ENCODE measurements around the gene PCDHAC1.

The PCDHAC1 gene

DNA sequence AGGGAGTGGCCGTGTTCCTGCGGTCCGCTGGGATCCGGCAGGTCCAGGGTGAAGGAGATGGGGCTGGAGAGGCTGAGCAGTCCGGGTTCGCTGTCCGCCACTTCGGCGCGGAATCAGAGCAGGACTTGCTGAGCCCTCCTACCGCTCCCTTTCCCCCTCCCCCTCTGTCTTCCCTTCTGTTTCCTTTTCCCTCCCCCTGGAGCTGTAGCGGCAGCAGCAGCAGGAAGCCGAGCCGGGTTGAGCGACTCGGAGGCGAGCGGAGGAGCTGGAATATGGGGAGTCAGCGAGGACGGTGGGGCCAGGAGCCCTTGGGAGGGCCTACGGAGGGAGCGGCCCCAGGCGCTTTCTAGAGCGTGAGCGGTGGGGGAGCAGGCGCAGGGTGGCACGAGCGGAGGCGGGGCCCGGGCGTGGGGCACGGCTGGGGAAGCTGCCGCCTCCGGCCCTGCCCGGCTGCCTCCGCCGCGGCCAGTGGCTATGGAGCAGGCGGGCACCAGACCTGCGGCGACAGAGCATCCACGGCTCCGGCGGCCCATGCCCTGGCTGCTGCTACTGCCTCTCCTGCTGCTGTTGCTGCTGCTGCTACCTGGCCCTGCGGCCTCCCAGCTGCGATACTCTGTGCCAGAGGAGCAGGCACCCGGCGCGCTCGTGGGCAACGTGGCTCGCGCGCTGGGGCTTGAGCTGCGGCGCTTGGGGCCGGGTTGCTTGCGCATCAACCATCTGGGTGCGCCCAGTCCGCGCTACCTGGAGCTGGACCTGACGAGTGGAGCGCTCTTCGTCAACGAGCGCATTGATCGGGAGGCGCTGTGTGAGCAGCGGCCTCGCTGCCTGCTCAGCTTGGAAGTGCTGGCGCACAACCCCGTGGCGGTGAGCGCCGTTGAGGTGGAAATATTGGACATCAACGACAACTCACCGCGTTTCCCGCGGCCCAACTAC lies 40.5 kb downstream of the PCDHAC1 start, which contains the start of gene PCDHAC2:
Gene PCDHAC2 (plus strand): TSS at position 184 of the 933 bp plus-strand sequence. CDS start 291 bp downstream, at position 475.
- no peak for DNase-seq (ENCODE audit: low read depth)

DNA sequence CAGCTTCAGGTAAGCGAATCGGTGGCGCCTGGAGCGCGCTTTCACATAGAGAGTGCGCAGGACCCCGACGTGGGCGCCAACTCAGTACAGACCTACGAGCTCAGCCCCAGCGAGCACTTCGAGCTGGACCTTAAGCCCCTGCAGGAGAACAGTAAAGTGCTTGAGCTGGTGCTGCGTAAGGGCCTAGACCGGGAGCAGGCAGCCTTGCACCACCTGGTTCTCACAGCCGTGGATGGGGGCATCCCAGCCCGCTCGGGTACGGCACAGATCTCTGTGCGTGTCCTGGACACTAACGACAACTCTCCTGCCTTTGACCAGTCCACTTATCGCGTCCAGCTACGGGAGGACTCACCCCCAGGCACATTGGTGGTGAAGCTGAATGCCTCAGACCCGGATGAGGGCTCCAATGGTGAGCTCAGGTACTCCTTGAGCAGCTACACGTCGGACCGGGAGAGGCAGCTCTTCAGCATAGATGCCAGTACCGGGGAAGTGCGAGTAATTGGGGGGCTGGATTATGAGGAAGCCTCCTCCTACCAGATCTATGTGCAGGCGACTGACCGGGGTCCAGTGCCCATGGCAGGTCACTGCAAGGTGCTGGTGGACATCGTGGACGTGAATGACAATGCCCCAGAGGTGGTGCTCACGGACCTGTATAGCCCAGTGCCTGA lies 41.3 kb downstream of the PCDHAC1 start:
- DNase-seq (ENCODE audit: low read depth): no peak

DNA sequence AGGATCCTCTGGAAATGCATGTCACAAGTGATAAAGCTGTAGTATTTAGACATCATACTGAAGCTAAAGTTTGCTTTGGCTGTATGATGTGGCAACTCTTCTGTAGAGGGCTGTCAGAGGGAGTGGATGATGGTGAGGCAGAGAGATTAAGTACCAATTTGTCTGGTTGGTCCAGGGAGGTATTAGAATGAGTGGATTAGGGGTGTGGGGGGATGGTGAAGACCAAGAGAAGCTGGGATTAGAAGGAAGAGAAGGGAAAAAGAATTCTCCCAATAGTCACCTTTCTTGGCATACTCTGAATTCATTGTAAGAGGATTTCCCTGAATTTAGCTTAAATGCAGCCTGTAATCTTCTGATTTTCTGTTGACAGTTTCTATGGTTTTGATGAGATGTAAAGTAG lies 43.8 kb downstream of the PCDHAC1 start:
- DNase-seq (ENCODE audit: low read depth): no peak

DNA sequence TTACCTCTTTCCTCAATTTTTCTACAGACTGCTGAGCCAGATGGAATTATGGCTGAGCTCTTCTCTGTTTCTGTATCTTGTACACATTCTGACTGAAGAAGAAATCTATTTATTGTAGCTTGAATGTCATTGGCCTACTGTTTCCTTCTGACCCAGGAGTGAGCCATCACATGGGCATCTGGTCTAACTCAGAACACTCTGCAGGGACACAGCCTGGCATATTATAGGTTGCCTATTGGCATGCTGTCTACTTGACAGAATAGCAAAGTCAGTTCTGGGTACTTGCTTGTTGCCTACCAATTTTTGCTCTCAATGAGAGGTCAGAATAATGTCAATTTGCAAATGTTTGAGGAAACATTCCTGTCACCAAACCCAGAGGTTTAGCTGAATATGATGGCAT lies 47.5 kb downstream of the PCDHAC1 start:
- no peak for DNase-seq (ENCODE audit: low read depth)

DNA sequence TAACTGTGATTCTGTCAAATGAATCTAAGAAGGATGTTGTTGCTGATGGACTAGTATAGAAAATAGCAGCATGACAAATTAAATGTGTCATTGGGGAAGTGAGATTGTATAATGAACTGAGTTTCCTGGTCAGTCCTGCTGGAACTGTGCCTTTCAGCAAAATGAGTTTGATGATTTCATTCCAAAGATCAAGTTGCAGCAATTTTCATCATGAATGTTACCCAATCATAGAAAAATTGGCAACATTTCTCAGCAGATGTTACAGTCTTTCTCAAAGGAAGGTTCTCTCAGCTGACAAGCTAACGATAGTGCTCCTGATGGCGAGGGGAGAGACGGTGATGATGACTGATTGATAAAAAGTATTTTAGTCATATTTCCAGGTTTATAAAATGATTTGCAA lies 50.9 kb downstream of the PCDHAC1 start:
- DNase-seq (ENCODE audit: low read depth): no peak

DNA sequence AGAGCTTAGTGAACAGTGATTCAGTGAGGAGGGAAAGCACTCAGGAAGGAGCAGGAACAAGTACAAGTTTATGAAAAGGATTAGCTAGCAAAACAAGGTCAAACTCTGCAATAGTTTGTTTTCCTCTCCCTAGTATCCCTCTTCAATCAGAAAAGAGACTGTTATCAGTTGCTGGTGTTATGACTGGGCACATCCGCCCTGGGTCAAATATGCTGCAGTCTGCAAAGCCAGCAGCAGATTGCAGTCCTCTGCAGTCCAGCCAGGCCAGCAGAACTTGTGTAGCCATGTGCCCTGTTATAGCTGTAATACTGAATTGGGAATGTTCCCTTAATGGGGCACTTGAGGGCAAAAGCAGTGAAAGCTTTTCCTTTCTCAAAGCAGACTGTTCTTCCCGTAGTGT lies 52.2 kb downstream of the PCDHAC1 start:
- no peak for DNase-seq (ENCODE audit: low read depth)

DNA sequence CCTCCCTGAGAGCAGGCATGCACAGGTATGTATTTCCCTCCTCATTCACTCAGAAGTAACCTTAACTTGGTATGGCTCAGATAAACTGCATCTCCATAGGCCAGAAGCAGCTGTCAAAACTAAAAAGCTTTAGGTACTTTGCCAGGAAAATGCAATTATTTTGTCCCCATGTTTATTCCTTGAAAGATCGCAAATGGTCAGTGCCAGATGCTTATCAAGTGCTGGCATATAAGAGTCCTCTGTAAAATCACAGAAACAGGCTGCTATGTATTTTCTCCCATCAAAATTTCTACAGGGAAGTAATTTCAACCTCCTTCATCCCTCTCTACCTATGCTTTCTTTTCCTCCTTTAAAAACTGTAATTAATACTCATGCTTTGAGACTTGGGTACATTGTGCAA lies 52.9 kb downstream of the PCDHAC1 start:
- DNase-seq (ENCODE audit: low read depth): no peak

Data from T follicular helper cell (primary cell).